ENCODE results near the gene GATAD2A.

GRCh38 chr19:19530423-19530804 lies 124.9 kb downstream of the GATAD2A start:
- TF ChIP-seq POLR2A (IDR thresholded peaks at IDR 0.05; ENCODE audit: low read length) (no peak), GATA1 (IDR thresholded peaks at IDR 0.05; ENCODE audit: low read depth, low read length) (no peak)
